GM21737 (cell line): ENCODE data around the gene INPP5A.

Source experiments
- ATAC-seq: cut with Tn5 transposase; IDR thresholded peaks from one replicate; pipeline ENCODE4 v1.9.1; 2021; ENCODE audit warnings: mild to moderate bottlenecking, moderate library complexity; ENCODE audit not compliant: unreplicated experiment

INPP5A gene

GRCh38 chr10:132652936-132653590 is 115.5 kb downstream of the INPP5A start:
- ATAC-seq, result no peak

- ATAC-seq, result no peak
Measured at GRCh38 chr10:132653721-132654120, 116.1 kb downstream of the INPP5A start.

GRCh38 chr10:132654121-132654571 is 116.6 kb downstream of the INPP5A start:
- ATAC-seq, result no peak

DNA sequence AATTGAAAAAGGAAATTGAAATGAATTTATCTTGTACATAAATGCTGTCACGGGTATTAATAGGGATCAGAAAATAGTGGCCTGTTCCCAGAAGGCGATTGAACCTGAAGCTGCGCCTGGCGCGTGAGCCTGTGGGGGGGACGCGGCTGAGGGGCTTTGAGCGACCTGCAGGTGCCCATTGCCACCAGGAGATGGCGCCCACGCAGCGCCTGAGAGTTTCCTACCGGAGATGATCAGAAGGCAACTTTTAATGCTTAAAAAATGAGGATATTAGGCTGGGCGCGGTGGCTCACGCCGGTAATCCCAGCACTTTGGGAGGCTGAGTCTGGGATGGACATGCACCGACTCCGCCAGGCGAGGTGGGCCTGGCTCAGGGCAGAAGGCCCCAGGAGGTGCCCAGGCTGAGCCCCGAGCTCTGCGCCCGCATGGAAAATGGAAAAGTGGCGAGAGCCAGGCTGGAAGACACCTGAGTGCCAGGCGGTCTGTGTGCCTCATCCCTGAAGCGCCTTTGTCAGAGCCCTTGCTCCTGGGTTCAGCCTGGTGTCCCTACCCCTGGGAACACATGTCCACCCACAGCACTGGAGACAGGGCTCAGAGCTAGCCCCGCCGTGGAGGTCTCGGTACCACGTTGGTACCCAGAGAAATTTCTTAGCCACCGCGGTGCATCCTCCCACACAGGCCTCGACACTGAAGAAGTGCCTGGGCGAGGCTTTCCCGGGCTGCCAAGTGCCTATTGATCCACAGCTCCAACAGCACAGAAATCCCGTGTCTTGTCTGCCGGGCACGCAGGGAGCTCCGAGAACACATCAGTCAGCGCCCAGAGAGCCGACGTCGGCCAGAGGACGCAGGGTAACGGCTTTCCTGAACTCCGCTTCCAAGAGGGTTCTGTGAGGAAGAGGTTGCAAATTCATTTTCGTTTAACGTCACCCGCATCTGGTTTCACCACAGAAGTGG is 117.4 kb downstream of the INPP5A start:
- no peak for ATAC-seq

DNA sequence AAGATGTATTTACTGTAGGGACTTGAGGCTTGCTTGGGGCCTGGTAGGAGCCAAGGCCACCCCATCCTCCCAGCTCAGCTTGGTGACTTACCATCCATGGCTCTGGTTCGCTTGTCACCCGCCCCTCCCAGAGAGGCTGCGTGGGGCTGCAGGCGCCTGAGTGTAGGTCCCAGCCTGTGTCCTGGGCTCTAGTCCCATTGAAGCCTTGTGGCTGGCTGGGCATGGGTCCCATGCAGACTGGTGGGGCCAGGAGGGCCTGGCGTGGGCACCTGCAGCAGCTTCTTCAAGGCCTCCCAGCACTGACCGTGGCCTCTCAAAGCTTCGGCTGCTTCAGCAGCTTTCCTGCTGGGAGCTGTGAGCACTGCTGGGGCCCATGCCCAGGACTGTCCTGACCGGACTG is 118.1 kb downstream of the INPP5A start:
- no peak for ATAC-seq

DNA sequence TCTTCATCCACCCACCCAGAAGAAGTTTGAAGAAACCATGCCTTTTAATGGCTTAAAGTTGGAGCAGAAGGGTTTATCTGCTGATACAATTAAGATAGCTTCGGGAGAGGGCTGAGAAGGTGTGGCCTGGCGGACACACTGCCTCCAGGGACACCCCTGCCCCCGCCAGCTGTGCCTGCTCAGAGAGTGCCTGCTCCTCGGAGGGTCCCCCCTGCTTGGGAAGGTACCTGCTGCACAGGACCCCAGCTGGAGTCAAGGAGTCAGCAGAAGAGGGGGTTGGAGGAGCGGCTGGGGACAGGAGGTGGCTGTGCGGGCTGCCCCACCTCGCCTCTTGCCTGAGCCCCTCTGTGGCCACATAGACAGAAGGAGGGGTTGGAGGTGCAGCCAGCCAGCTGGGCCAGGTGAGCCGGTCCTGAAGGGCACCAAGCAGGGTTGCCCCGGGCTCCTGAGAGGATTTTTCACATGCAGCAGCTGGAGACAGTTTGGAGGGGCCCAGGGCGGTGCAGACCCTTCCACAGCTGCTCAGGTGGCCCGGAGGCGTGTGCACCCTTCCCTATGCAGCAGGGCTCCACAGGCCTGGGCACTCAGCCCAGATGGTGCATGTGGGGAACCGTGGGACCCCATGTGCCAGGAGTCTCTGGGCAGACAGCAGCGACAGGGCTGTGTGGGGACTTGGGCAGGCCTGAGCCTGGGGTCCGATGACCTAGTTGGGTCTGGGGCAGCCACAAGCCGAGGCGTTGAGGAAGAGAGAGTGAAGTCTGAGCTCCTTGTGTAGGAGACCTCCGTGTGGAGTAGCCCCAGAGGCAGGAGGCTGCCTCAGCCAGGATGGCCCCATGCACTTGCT is 118.9 kb downstream of the INPP5A start:
- no peak for ATAC-seq

GRCh38 chr10:132657127-132657706 is 119.6 kb downstream of the INPP5A start:
- no peak for ATAC-seq

DNA sequence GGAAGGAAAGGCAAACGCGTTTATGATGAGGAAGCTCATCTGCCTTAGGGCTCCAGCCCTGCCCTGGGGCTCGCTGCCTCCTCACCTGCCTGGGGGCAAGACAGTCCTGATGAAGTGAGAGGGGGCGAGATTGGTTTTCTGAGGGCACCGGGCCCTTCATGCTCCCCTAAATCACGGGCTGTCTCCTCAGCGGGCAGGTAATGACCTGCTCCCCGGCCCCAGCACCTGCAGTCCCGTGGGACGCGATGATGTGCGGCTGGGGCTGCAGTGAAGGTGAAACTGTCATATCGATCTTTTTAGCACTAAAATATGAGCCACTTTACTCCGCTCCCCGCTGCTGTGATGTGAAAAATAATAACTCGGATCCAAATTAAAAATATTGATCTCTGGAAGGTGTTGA is 120.2 kb downstream of the INPP5A start:
- ATAC-seq, result no peak

- ATAC-seq, result no peak
Measured at GRCh38 chr10:132658546-132659205, 121.1 kb downstream of the INPP5A start.

DNA sequence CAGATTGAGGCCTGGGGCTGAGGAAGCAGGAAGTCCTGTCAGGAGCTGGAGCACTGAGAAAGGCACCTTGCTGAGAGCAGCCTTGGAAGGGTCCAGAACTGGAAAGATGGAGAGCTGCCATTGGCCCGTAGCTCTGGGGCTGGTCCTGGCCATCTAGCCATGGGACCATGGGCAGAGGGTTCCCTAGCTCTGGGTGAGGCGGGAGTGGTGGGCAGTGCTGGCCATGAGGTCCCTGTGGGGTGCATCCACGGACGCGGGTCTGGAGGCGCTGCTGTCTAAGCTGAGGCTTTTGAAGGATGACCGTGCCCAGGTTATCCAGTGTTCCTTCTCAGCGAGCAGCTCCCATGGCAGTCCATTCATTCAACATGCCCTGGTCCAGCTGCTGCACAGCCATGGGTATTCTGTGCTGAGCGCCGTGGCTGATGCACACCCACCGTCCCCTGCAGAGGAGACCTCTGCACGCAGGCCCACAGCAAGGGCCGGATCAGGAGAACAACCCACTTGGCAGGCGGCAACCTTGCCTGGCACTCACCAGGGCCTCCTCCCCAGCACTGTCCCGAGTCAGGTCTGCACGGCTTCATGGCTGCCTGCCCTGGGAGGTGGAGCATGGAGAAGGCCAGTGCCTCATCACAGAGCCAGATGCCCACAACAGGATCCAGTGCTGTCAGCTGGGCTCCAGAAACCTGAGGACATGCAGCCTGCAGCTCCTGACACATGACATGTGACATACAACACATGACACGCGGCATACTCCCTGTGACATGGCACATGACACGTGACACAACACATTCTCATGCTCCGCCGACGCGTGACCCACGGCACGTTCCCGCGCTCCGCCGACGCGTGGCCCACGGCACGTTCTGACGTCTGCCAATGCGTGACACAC is 121.9 kb downstream of the INPP5A start:
- ATAC-seq, result no peak

DNA sequence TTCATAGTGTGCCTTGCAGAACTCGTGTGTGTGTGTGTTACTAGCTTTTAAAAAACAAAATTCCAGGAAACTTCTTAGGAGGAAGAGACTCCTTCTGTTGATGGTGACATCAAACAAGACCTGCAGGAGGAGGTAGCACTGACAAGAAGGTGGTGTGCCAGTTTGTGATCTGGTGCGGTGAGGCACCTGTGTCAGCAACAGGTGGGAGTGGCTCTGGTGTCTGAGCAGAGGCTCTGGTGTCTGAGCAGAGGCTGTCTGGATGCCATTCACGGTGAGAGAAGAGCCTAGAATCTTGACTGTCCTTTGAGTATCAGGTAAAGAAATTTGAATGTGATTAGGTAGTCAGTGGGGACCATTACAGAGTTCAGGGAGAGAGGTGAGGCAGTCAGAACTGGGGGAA is 122.8 kb downstream of the INPP5A start:
- ATAC-seq, result no peak

- ATAC-seq, result no peak
Measured at GRCh38 chr10:132662186-132662920, 124.8 kb downstream of the INPP5A start.

GRCh38 chr10:132663666-132664365 is 126.2 kb downstream of the INPP5A start:
- ATAC-seq, result no peak

DNA sequence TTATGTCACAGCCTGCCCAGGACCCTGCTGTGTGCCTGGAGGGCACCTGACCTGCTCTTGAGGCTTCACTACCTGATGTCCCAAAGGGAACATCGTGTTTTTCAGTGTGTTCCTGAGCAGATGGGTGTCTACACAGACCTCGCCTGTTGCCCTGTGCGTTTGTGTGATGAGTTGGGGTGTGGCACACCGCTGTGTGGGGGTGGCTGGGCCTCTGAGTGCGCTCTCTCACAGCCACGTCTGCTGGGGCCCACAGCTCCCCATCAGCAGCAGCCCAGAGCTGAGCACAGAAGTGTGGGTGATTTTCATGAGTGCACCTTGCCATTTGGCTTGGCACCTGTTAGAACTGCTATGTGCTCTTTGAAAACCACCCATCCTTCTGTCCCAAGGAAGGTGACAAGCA is 126.8 kb downstream of the INPP5A start:
- ATAC-seq, result no peak

DNA sequence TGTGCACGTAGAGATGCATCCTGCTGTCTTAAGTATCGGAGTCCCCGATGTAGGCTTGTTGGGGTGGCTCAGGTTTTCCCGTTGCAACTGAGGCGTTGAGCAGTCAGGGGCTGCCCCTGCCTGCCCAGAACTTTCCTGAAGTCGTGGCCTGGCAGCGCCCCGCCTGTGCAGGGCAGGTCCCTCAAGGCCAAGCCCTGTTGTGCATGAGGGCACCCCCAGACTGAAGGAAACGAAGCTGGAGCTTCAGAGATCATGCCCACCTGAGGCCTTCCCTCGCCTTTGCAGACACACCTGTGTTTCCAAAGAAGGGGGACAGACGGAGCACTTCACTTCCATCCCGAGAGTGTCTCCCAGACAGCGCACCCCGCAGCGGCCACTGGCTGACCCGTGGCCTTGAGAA is 127.3 kb downstream of the INPP5A start:
- no peak for ATAC-seq

- ATAC-seq, result no peak
Measured at GRCh38 chr10:132665946-132666704, 128.5 kb downstream of the INPP5A start.

- no peak for ATAC-seq
Measured at GRCh38 chr10:132666705-132667341, 129.2 kb downstream of the INPP5A start.
